ACC112 (cell line): ENCODE results near the gene EPHB1.
"Not testable (repeated sequence)": the region's sequence is repeated elsewhere in the genome, so short reads cannot be mapped to it uniquely, and the experiment has no call there.

Experiments used
- H2AFZ ChIP-seq: fragments of 200-600 bp; sonication (generic); one replicate; pipeline ENCODE4 v1.6.0; 2017; ENCODE audit warnings: antibody characterized with exemption, low read length; ENCODE audit not compliant: unreplicated experiment
- H3K27ac ChIP-seq: fragments of 200-600 bp; sonication (generic); 2 replicates; pipeline ENCODE4 v1.5.1; 2014; ENCODE audit warnings: low read depth, mild to moderate bottlenecking, antibody characterized with exemption, low read length, moderate library complexity
- H3K27me3 ChIP-seq: fragments of 200-600 bp; sonication (generic); 2 replicates; pipeline ENCODE4 v1.6.1; 2014; ENCODE audit warnings: mild to moderate bottlenecking, antibody characterized with exemption, low read length, moderate library complexity, mixed read lengths; ENCODE audit not compliant: insufficient read depth
- H3K36me3 ChIP-seq: fragments of 200-600 bp; sonication (generic); 2 replicates; pipeline ENCODE4 v1.6.1; 2016; ENCODE audit warnings: mild to moderate bottlenecking, antibody characterized with exemption, low read length, moderate library complexity, mixed read lengths; ENCODE audit not compliant: insufficient read depth
- H3K4me1 ChIP-seq: fragments of 200-600 bp; sonication (generic); one replicate; pipeline ENCODE4 v1.6.1; 2016; ENCODE audit warnings: low read length, mixed read lengths; ENCODE audit not compliant: insufficient read depth, unreplicated experiment, control insufficient read depth
- H3K4me3 ChIP-seq: fragments of 200-600 bp; sonication (generic); 2 replicates; pipeline ENCODE4 v1.5.1; 2014; ENCODE audit warnings: mild to moderate bottlenecking, low read depth, low read length
- H3K79me2 ChIP-seq: fragments of 200-600 bp; sonication (generic); one replicate; pipeline ENCODE4 v1.6.0; 2016; ENCODE audit warnings: low read length; ENCODE audit not compliant: control insufficient read depth, unreplicated experiment, insufficient read depth

Gene EPHB1

DNA sequence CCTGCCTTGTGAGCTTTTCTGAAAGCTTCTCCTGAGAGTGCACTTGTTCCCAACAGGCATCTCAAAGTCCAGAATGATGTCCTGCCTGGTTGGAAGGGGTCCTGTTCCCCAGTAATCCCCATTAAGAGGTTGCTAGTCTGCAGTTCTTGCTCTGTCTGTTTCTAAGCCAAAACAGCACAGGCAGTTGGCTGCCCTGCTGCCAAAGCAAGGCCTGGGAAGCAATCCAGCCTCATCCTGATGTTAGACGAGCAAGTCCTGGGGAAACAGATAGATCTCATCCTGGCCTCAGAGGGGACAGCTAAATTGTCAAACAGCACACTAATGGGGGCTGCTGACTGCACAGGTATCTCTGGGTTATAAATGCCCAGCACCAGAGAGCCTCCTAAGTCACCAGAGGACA, 198.0 kb downstream of the EPHB1 start:
- no peak overlapping the region for H2AFZ ChIP-seq
- H3K36me3 ChIP-seq: no peaks in the 10 kb centered on the region
- H3K79me2 ChIP-seq: no peaks in the 10 kb centered on the region
- no peak overlapping the region for H3K27ac ChIP-seq
- H3K4me1 ChIP-seq: no peaks in the 10 kb centered on the region
- H3K4me3 ChIP-seq: no peak overlapping the region
- no peaks in the 10 kb centered on the region for H3K27me3 ChIP-seq

DNA sequence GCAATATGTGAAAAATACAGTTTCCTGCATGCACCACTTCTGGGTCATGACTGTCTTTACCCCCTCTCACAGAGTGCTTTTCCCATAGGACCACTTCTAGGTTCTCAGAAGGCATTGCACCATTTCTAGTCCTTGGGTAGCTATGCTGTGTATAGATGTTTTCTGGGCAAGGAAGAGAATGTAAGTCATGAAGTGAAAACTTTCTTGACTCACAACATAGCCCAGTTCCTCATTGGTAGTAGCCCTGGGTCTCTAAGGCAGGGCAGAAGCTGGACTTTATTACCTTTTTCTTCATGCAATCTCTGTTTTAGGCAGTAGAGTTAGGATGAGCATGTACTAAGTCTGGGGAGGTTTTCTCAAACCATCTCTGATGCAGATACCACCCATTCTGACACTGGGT, 203.1 kb downstream of the EPHB1 start:
- Histone ChIP-seq H3K27me3 (no peaks in the 10 kb centered on the region), H3K79me2 (no peaks in the 10 kb centered on the region), H3K4me1 (no peaks in the 10 kb centered on the region), H3K4me3 (no peak overlapping the region), H2AFZ (no peak overlapping the region), H3K36me3 (no peaks in the 10 kb centered on the region), H3K27ac (no peak overlapping the region)

DNA sequence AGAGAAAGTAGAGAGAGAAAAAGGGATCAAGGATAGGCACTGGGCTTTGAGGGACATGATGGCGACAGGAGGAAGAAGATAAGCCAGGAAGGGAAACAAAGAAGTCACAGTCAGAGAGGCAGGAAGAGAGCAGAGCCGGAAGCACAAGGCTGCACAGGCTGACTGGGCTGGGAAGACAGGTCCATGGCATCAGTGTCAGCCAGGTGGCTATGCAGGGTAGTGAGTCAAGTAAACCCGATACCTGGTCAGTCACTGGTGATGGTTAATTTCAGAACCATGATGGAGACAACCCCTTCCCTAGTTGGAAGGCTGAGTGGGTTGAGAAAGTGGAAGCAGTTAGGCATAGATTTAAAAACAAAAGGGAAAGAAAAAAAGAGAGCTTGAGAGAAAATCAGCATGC, 203.8 kb downstream of the EPHB1 start:
- Histone ChIP-seq H3K27me3 (no peaks in the 10 kb centered on the region), H3K4me1 (no peaks in the 10 kb centered on the region), H3K36me3 (no peaks in the 10 kb centered on the region), H3K4me3 (no peak overlapping the region), H3K27ac (no peak overlapping the region), H2AFZ (no peak overlapping the region), H3K79me2 (no peaks in the 10 kb centered on the region)

DNA sequence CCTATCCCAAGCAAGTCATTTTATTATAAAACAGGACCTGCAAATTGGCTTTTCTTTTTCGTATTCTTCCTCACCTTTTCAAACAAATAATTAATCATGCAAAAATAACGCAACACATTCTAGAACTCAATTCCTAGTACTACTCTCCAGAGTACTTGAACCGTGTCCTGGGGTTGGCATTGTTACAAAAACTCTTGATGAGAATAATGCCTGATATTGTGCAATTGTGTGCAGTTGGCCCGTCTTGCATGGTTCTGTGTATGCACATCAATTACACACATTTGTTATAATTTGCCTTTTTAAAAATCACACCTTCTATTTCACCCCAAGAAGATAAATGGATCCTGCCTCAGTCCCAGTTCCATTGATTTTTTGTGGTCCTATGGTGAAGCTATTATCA, 205.4 kb downstream of the EPHB1 start:
- Histone ChIP-seq H3K27ac (no peak overlapping the region), H3K27me3 (no peaks in the 10 kb centered on the region), H3K4me1 (no peaks in the 10 kb centered on the region), H3K79me2 (no peaks in the 10 kb centered on the region), H2AFZ (no peak overlapping the region), H3K4me3 (no peak overlapping the region), H3K36me3 (no peaks in the 10 kb centered on the region)

DNA sequence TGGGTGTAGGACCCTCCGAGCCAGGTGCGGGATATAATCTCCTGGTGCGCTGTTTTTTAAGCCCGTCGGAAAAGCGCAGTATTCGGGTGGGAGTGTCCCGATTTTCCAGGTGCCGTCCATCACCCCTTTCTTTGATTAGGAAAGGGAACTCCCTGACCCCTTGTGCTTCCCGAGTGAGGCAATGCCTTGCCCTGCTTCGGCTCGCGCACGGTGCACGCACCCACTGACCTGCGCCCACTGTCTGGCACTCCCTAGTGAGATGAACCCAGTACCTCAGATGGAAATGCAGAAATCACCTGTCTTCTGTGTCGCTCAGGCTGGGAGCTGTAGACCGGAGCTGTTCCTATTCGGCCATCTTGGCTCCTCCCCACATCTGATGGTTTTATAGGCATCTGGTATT, 210.6 kb downstream of the EPHB1 start:
- H3K27ac ChIP-seq, H3K27me3 ChIP-seq, H3K4me3 ChIP-seq, H3K4me1 ChIP-seq, H3K79me2 ChIP-seq, H2AFZ ChIP-seq, H3K36me3 ChIP-seq: not testable (repeated sequence)

DNA sequence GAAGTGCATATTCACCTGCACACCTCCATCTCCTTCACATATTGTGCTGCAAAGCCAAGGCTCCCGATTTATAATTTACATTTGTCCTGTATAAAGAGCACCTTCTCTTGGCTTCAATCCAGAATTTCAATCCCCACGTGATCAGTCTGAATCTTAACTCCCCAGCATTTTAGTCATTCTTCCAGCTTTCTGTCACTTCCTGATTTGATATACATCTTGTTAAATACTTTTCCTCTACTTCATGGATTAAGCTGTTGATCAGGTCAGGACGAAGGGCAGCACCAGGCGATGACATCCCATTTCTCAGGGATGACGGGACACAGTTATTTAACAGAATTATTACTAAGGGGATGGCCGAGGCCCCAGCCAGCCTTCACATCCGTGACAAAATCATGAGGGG, 212.5 kb downstream of the EPHB1 start:
- H3K4me1 ChIP-seq: no peaks in the 10 kb centered on the region
- H3K27me3 ChIP-seq: no peaks in the 10 kb centered on the region
- no peak overlapping the region for H3K4me3 ChIP-seq
- no peaks in the 10 kb centered on the region for H3K36me3 ChIP-seq
- H3K79me2 ChIP-seq: no peaks in the 10 kb centered on the region
- H3K27ac ChIP-seq: no peak overlapping the region
- H2AFZ ChIP-seq: no peak overlapping the region

DNA sequence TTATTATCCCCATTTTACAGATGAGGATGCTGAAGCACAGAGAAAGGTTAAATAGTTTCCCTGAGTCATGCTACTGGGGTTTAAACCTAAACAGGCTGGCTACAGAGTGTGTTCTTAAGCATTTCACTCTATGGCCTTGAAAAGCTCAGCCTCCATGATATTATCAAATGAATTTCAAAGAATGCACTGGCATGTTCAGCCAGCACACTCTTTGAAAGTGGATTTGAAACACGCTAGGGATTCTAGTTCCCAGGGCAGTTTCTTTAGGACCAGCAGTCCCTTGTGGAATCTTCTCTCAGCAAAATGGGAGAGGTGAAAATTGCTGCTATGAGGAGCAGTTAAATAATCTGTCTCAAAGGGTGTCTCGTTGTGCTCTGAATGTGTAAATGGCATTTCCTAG, 213.3 kb downstream of the EPHB1 start:
- Histone ChIP-seq H3K4me3 (no peak overlapping the region), H2AFZ (no peak overlapping the region), H3K36me3 (no peaks in the 10 kb centered on the region), H3K4me1 (no peaks in the 10 kb centered on the region), H3K27me3 (no peaks in the 10 kb centered on the region), H3K79me2 (no peaks in the 10 kb centered on the region), H3K27ac (no peak overlapping the region)

DNA sequence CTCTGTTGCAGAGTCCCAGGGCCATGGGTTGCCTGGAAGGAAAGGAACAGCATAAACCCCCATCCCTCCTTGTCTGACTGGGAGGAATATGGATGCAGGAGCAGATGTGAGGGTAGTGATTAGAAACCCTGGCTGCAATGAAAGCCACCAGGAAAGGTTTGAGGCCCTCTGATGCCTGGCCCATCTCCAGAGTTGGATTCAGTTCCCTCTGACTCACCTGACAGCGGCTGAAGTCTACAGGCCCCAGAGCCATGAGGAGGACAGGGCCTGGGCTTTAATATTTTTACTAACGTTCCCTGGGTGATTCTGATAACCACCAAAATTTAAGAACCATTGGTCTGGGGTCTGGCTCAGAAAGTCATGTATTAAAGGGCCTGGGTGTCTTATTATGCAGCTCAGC, 214.0 kb downstream of the EPHB1 start:
- Histone ChIP-seq H3K4me1 (no peaks in the 10 kb centered on the region), H3K27ac (no peak overlapping the region), H3K4me3 (no peak overlapping the region), H3K36me3 (no peaks in the 10 kb centered on the region), H3K79me2 (no peaks in the 10 kb centered on the region), H2AFZ (no peak overlapping the region), H3K27me3 (no peaks in the 10 kb centered on the region)

DNA sequence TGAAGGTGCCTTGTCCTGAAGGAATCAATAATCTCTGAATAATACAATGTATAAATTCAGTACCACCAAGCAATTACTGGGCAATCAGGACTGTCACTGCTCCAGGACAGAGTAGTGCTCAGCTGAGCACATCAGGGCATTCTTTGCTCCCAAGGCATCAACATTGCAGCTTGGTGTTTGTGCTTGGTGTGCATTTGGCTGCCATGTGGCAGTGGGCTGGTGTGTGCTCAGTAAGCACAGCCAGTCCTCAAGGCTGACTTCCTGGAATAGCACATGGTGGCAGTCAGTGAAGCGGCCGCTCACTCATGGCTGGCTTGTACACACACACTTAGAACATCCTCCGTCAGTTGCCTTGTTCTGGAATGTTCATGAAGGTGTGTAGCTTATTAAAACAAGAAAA, 217.0 kb downstream of the EPHB1 start:
- Histone ChIP-seq H2AFZ (no peak overlapping the region), H3K4me3 (no peak overlapping the region), H3K27me3 (no peaks in the 10 kb centered on the region), H3K4me1 (no peaks in the 10 kb centered on the region), H3K36me3 (no peaks in the 10 kb centered on the region), H3K79me2 (no peaks in the 10 kb centered on the region), H3K27ac (no peak overlapping the region)

DNA sequence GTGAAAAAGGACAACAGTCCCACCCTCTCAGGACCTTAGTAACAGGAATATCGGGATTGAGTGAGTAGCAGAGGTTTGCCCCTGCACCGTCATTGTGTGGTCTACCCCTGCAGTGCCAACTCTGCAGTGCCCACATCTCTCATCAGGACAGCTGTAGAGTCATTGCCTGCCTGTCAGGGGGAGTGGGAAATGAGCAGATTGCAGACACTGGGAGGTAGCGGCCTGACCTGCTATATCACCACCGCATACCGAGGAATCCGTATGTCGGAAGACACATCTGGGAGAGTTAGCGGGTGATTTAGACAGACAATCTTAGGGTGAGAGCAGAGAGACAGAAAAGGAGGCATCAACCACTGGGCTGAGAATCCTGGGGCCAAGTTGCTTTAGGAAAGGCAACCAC, 218.1 kb downstream of the EPHB1 start:
- Histone ChIP-seq H3K4me1 (no peaks in the 10 kb centered on the region), H3K27me3 (no peaks in the 10 kb centered on the region), H3K27ac (no peak overlapping the region), H3K4me3 (no peak overlapping the region), H3K36me3 (no peaks in the 10 kb centered on the region), H3K79me2 (no peaks in the 10 kb centered on the region), H2AFZ (no peak overlapping the region)

DNA sequence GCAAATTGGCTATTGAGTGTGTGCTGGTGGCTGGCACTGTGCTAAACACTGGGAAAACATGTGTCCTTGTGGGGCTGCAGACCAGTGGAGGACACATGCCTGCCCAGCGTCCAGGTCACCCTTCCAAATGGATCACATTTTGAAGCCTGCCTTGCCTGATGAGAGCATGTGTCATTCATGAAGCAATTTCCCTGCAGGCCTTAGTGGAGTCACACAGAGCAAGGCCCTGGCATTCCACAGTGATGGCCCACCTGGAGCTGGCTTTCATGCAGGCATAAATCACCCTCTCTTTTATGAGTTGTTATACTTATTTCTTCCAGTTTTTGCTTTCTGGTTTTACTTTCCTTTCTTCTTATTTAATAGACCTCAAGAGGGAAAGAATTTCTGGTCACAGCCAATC, 219.5 kb downstream of the EPHB1 start:
- Histone ChIP-seq H2AFZ (no peak overlapping the region), H3K27me3 (no peaks in the 10 kb centered on the region), H3K4me3 (no peak overlapping the region), H3K36me3 (no peaks in the 10 kb centered on the region), H3K27ac (no peak overlapping the region), H3K79me2 (no peaks in the 10 kb centered on the region), H3K4me1 (no peaks in the 10 kb centered on the region)
